HL-60 (cell line): ENCODE results near the gene COL5A2.

Source experiments
- DNase-seq, 2 experiments: peaks; one replicate each; pipeline ENCODE4 v3.0.0-alpha.2; 2010 to 2020; ENCODE audit warnings: low read depth in 1 of 2, low spot score in 1 of 2
- H3K27ac ChIP-seq: fragments of 250-450 bp; sonication (Bioruptor Pico); replicated peaks from 2 replicates; pipeline ENCODE4 v1.5.1; 2020; ENCODE audit warnings: mild to moderate bottlenecking, moderate library complexity
- H3K27me3 ChIP-seq: fragments of 250-450 bp; sonication (Bioruptor Pico); 2 replicates; pipeline ENCODE4 v1.5.1; 2021; ENCODE audit warnings: mild to moderate bottlenecking, moderate library complexity; ENCODE audit not compliant: insufficient read depth, poor library complexity, severe bottlenecking
- H3K4me3 ChIP-seq: replicated peaks from 2 replicates; pipeline ENCODE4 v1.5.1; 2011; ENCODE audit warnings: mild to moderate bottlenecking, control low read depth, low read length; ENCODE audit not compliant: insufficient read depth
- GABPA ChIP-seq: IDR thresholded peaks from 2 replicates; pipeline ENCODE4 v1.6.1; 2012; ENCODE audit warnings: low read depth
- POLR2AphosphoS5 ChIP-seq: IDR thresholded peaks from 2 replicates; pipeline ENCODE4 v1.6.1; 2012; ENCODE audit warnings: low read depth
- REST ChIP-seq: IDR thresholded peaks from 2 replicates; pipeline ENCODE4 v1.6.1; 2012; ENCODE audit warnings: low read depth; ENCODE audit not compliant: insufficient replicate concordance
- SPI1 ChIP-seq: IDR thresholded peaks from 2 replicates; pipeline ENCODE4 v1.6.1; 2012; ENCODE audit warnings: low read depth, mild to moderate bottlenecking, borderline replicate concordance
- TF ChIP-seq, protein P1 (sequence below): IDR thresholded peaks from one replicate; pipeline ENCODE4 v1.5.1; 2011; ENCODE audit warnings: low read length, control low read depth, inconsistent platforms; ENCODE audit not compliant: insufficient read depth

COL5A2 gene

GRCh38 chr2:189159273-189159672 is 20.3 kb downstream of the COL5A2 start:
- TF ChIP-seq POLR2AphosphoS5 (no peak), SPI1 (no peak), REST (no peak), GABPA (no peak)
- TF ChIP-seq, protein P1, sequence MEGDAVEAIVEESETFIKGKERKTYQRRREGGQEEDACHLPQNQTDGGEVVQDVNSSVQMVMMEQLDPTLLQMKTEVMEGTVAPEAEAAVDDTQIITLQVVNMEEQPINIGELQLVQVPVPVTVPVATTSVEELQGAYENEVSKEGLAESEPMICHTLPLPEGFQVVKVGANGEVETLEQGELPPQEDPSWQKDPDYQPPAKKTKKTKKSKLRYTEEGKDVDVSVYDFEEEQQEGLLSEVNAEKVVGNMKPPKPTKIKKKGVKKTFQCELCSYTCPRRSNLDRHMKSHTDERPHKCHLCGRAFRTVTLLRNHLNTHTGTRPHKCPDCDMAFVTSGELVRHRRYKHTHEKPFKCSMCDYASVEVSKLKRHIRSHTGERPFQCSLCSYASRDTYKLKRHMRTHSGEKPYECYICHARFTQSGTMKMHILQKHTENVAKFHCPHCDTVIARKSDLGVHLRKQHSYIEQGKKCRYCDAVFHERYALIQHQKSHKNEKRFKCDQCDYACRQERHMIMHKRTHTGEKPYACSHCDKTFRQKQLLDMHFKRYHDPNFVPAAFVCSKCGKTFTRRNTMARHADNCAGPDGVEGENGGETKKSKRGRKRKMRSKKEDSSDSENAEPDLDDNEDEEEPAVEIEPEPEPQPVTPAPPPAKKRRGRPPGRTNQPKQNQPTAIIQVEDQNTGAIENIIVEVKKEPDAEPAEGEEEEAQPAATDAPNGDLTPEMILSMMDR, result no peak

DNA sequence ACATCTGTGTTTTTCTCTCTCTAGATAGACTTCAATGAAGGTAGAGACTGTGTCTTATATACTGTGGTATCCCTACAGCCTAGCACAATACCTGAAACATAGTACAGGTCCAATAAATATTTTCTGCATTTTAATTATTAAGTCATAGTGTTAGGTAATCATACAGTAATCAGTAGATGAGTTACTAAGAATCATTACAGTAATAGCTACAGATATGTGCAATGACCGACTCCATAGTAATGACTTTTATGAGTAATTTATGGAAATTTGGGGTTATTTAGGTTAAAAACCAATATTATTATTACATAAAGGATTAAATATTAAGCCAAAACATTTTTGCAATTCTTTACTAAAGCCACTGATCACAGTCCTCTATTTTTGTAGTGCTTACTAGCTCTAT is 21.6 kb downstream of the COL5A2 start:
- DNase-seq, result no peak
- Histone ChIP-seq H3K4me3 (no peak overlapping the region), H3K27me3 (no peaks in the 10 kb centered on the region), H3K27ac (no peak overlapping the region)
- TF ChIP-seq REST (no peak), GABPA (no peak), POLR2AphosphoS5 (no peak), SPI1 (no peak)
- TF ChIP-seq, protein P1, result no peak

More at GRCh38 chr2:189159273-189159672, 20.3 kb downstream of the COL5A2 start:
- Histone ChIP-seq H3K27ac (no peak overlapping the region), H3K4me3 (no peak overlapping the region), H3K27me3 (no peaks in the 10 kb centered on the region)
- DNase-seq, result no peak

- Histone ChIP-seq H3K4me3 (no peak overlapping the region), H3K27me3 (no peaks in the 10 kb centered on the region), H3K27ac (no peak overlapping the region)
- DNase-seq, result no peak
- TF ChIP-seq GABPA, result no peak
- no peak for TF ChIP-seq SPI1
- no peak for TF ChIP-seq POLR2AphosphoS5
- TF ChIP-seq REST, result no peak
- TF ChIP-seq, protein P1, result no peak
These were observed 22.1 kb downstream of the COL5A2 start for GRCh38 chr2:189157456-189157855.
